HepG2 (cell line): ENCODE measurements around the gene KHK. TPM values are rescaled to one million over a fixed set of nuclear protein-coding genes. Genes with fewer than 3 reads are reported as not detected.
A peak's percentile ranks its signal among the peaks of the same experiment; 100 is the strongest.

Experiments
- E2F5 ChIP-seq: sonication (generic); formaldehyde crosslinking; conservative IDR thresholded peaks from 2 replicates; pipeline ENCODE4 v1.4.0; 2020; ENCODE audit warnings: missing genetic modification reagents
- HDAC2 ChIP-seq: sonication (generic); formaldehyde crosslinking; IDR thresholded peaks from 2 replicates; pipeline ENCODE4 v1.4.0; 2020; ENCODE audit warnings: missing genetic modification reagents
- HIC2 ChIP-seq: sonication (generic); formaldehyde crosslinking; IDR thresholded peaks from 2 replicates; pipeline ENCODE4 v1.9.0; 2022; ENCODE audit warnings: low read depth, missing genetic modification reagents
- HMGXB4 ChIP-seq, 2 experiments: sonication (generic) in 1 of 2; formaldehyde crosslinking in 1 of 2; IDR thresholded peaks; 2 replicates each; pipeline versions ENCODE4 v1.4.0 to v1.6.1; 2018 to 2020; ENCODE audit warnings: missing genetic modification reagents in 2 of 2, borderline replicate concordance in 1 of 2, low read depth in 1 of 2, mild to moderate bottlenecking in 1 of 2, missing biosample characterization in 1 of 2
- MXD1 ChIP-seq: sonication (generic); formaldehyde crosslinking; IDR thresholded peaks from 2 replicates; pipeline ENCODE4 v1.4.0; 2020; ENCODE audit warnings: mild to moderate bottlenecking, missing genetic modification reagents
- RXRA ChIP-seq: sonication (generic); formaldehyde crosslinking; IDR thresholded peaks from 2 replicates; pipeline ENCODE4 v1.5.1; 2020; ENCODE audit warnings: missing genetic modification reagents
- SNAPC4 ChIP-seq: sonication (generic); formaldehyde crosslinking; IDR thresholded peaks from 2 replicates; pipeline ENCODE4 v1.4.0; 2020; ENCODE audit warnings: mild to moderate bottlenecking, missing genetic modification reagents
- ZHX2 ChIP-seq, 2 experiments: sonication (generic) in 1 of 2; formaldehyde crosslinking in 1 of 2; IDR thresholded peaks; 2 replicates each; pipeline versions ENCODE4 v1.6.1 to v1.9.0; 2014 to 2022; ENCODE audit warnings: antibody characterized with exemption in 1 of 2, borderline replicate concordance in 1 of 2, inconsistent platforms in 1 of 2, low read depth in 1 of 2, missing genetic modification reagents in 1 of 2
- ZNF782 ChIP-seq: sonication (generic); formaldehyde crosslinking; IDR thresholded peaks from 2 replicates; pipeline ENCODE4 v1.4.0; 2020; ENCODE audit warnings: missing genetic modification reagents, mild to moderate bottlenecking, borderline replicate concordance
- polyA plus RNA-seq, 8 experiments: library from polyadenylated mRNA; depleted of rRNA in 3 of 8; stranded (reverse) in 7 of 8; unstranded in 1 of 8; fragments of >200 nt; fragmentation: Illumina TruSeq in 4 of 8; extraction: Trizol in 4 of 8; gene quantifications; 2 replicates each; pipeline versions ENCODE4 v1.2.1 to v1.2.3, GENCODE V29; 2011 to 2016; ENCODE audit warnings: low read depth in 4 of 8, missing spikeins in 1 of 8, mixed read lengths in 1 of 8; ENCODE audit not compliant: insufficient read depth in 1 of 8
- total RNA-seq, 5 experiments: library from RNA; depleted of rRNA; stranded (reverse); fragments of >200 nt; fragmentation: Illumina TruSeq; extraction: Trizol; gene quantifications; 2 replicates each; pipeline ENCODE4 v1.2.3, GENCODE V29; 2016; ENCODE audit warnings: low read depth in 1 of 5

Gene KHK
- total and polyA plus RNA-seq, 2 of the 13 experiments (the other 11 are each of a cell fraction or from before 2014, with no cell fraction given), result 40.9 to 99.2 TPM

- 0 out of 2 replicates have a peak, but pooled peaks have one; percentile 30 for TF ChIP-seq HDAC2 (CRISPR knock-in tag)
- TF ChIP-seq HMGXB4 (CRISPR knock-in tag; IDR thresholded peaks at IDR 0.05; ENCODE audit: borderline replicate concordance in 1 of 2, low read depth in 1 of 2), result 0 out of 4 replicates have a peak, but pooled peaks of 1 of the 2 experiments have one; percentile 5
- TF ChIP-seq SNAPC4 (CRISPR knock-in tag), result 0 out of 2 replicates have a peak, but pooled peaks have one; percentile 12
- TF ChIP-seq HIC2 (CRISPR knock-in tag), result peak; percentile 31; the same call in 1 of the 2 replicates
- TF ChIP-seq RXRA (CRISPR knock-in tag), result 0 out of 2 replicates have a peak, but pooled peaks have one; percentile 13
- TF ChIP-seq MXD1 (CRISPR knock-in tag), result 0 out of 2 replicates have a peak, but pooled peaks have one; percentile 19
- 0 out of 2 replicates have a peak, but pooled peaks have one; percentile 32 for TF ChIP-seq E2F5 (CRISPR knock-in tag)
- TF ChIP-seq ZNF782 (CRISPR knock-in tag), result 0 out of 2 replicates have a peak, but pooled peaks have one; percentile 55
- TF ChIP-seq ZHX2 (IDR thresholded peaks at IDR 0.05; ENCODE audit: low read depth), result peak; percentile 38; the same call in 1 of the 2 replicates
- TF ChIP-seq ZHX2 (CRISPR knock-in tag; IDR thresholded peaks at IDR 0.05; ENCODE audit: borderline replicate concordance), result no peak
These were observed 891 bp upstream of the KHK start (continued) for GRCh38 chr2:27085673-27086089.
